ENCODE measurements around the gene DUSP1. TPM values are rescaled to one million over a fixed set of nuclear protein-coding genes. Genes with fewer than 3 reads are reported as not detected.
A peak's percentile ranks its signal among the peaks of the same experiment; 100 is the strongest.

Gene DUSP1
- total RNA-seq: 227 and 286 TPM in 2 replicates

GRCh38 chr5:172770675-172771438 lies at the start of gene DUSP1:
Gene DUSP1 (minus strand): TSS chr5:172771195. CDS start chr5:172770952, 243 bp downstream.
- Histone ChIP-seq H3K27me3 (ENCODE audit: control insufficient read depth, insufficient read depth, low read length) (no peaks in the 10 kb centered on the region), H3K4me3 (ENCODE audit: low read depth, low read length) (peak within 1 kb of the TSS; percentile 90), H3K36me3 (ENCODE audit: control insufficient read depth, insufficient read depth, low read length) (peaks cover 4% of the 10 kb centered on the region)
- no peak for TF ChIP-seq CTCF (IDR thresholded peaks at IDR 0.05; ENCODE audit: insufficient read depth, low read length, poor library complexity, severe bottlenecking)
- DNase-seq (ENCODE audit: low read depth): no peak

- no peak for TF ChIP-seq CTCF (IDR thresholded peaks at IDR 0.05; ENCODE audit: insufficient read depth, low read length, poor library complexity, severe bottlenecking)
- H3K27me3 ChIP-seq (ENCODE audit: control insufficient read depth, insufficient read depth, low read length): no peaks in the 10 kb centered on the region
- H3K4me3 ChIP-seq (ENCODE audit: low read depth, low read length): no peak overlapping the region
- H3K36me3 ChIP-seq (ENCODE audit: control insufficient read depth, insufficient read depth, low read length): no peaks in the 10 kb centered on the region
- peak; percentile 77 for DNase-seq (ENCODE audit: low read depth)
These were observed 49.2 kb upstream of the DUSP1 start for GRCh38 chr5:172820046-172820767.

- Histone ChIP-seq H3K4me3 (ENCODE audit: low read depth, low read length) (no peak overlapping the region), H3K36me3 (ENCODE audit: control insufficient read depth, insufficient read depth, low read length) (no peaks in the 10 kb centered on the region), H3K27me3 (ENCODE audit: control insufficient read depth, insufficient read depth, low read length) (no peaks in the 10 kb centered on the region)
- DNase-seq (ENCODE audit: low read depth): no peak
- no peak for TF ChIP-seq CTCF (IDR thresholded peaks at IDR 0.05; ENCODE audit: insufficient read depth, low read length, poor library complexity, severe bottlenecking)
These were observed 48.6 kb upstream of the DUSP1 start for GRCh38 chr5:172819569-172819968.

- TF ChIP-seq CTCF (IDR thresholded peaks at IDR 0.05; ENCODE audit: insufficient read depth, low read length, poor library complexity, severe bottlenecking): no peak
- no peaks in the 10 kb centered on the region for H3K27me3 ChIP-seq (ENCODE audit: control insufficient read depth, insufficient read depth, low read length)
These were observed 47.1 kb upstream of the DUSP1 start for GRCh38 chr5:172818081-172818480.

GRCh38 chr5:172817664-172818063 lies 46.7 kb upstream of the DUSP1 start:
- Histone ChIP-seq H3K27me3 (ENCODE audit: control insufficient read depth, insufficient read depth, low read length) (no peaks in the 10 kb centered on the region), H3K4me3 (ENCODE audit: low read depth, low read length) (no peak overlapping the region), H3K36me3 (ENCODE audit: control insufficient read depth, insufficient read depth, low read length) (no peaks in the 10 kb centered on the region)
- DNase-seq (ENCODE audit: low read depth): no peak
- TF ChIP-seq CTCF (IDR thresholded peaks at IDR 0.05; ENCODE audit: insufficient read depth, low read length, poor library complexity, severe bottlenecking): no peak

More at GRCh38 chr5:172818081-172818480, 47.1 kb upstream of the DUSP1 start:
- H3K4me3 ChIP-seq (ENCODE audit: low read depth, low read length): no peak overlapping the region
- no peaks in the 10 kb centered on the region for H3K36me3 ChIP-seq (ENCODE audit: control insufficient read depth, insufficient read depth, low read length)
- no peak for DNase-seq (ENCODE audit: low read depth)
